ENCODE measurements around the gene TMEM192.
"Not testable (repeated sequence)": the region's sequence is repeated elsewhere in the genome, so short reads cannot be mapped to it uniquely, and the experiment has no call there.

TMEM192 gene

GRCh38 chr4:165094873-165095272 is 17.8 kb downstream of the TMEM192 start:
- no peak for DNase-seq

- DNase-seq, result not testable (repeated sequence)
Measured at GRCh38 chr4:165092187-165092586, 20.5 kb downstream of the TMEM192 start.

GRCh38 chr4:165088366-165088765 is 24.3 kb downstream of the TMEM192 start:
- DNase-seq, result no peak

- no peak for DNase-seq
Measured at GRCh38 chr4:165085946-165086345, 26.7 kb downstream of the TMEM192 start.

- not testable (repeated sequence) for DNase-seq
Measured at GRCh38 chr4:165084787-165085186, 27.9 kb downstream of the TMEM192 start.

GRCh38 chr4:165079476-165079875 is 33.2 kb downstream of the TMEM192 start:
- DNase-seq, result peak in 17 of 51 donors; percentile 1 to 36 (median 9)

GRCh38 chr4:165077034-165077578 is 35.6 kb downstream of the TMEM192 start:
- DNase-seq, result no peak

- DNase-seq, result not testable (repeated sequence)
Measured at GRCh38 chr4:165073346-165073745, 39.3 kb downstream of the TMEM192 start.

- no peak for DNase-seq
Measured at GRCh38 chr4:165070560-165070959, 42.1 kb downstream of the TMEM192 start.

GRCh38 chr4:165060938-165061337 is 51.7 kb downstream of the TMEM192 start:
- no peak for DNase-seq

GRCh38 chr4:165059386-165059785 is 53.3 kb downstream of the TMEM192 start:
- no peak for DNase-seq

- DNase-seq, result peak in 1 of 51 donors; percentile 1
Measured at GRCh38 chr4:165058666-165059065, 54.0 kb downstream of the TMEM192 start.

GRCh38 chr4:165055601-165056000 is 57.1 kb downstream of the TMEM192 start:
- no peak for DNase-seq

- DNase-seq, result no peak
Measured at GRCh38 chr4:165053645-165054044, 59.0 kb downstream of the TMEM192 start, which contains the start of gene TRIM75. TRIM75 (plus strand) TSS chr4:165053866; CDS start chr4:165059148, 5,282 bp downstream.

GRCh38 chr4:165052627-165053026 is 60.0 kb downstream of the TMEM192 start:
- no peak for DNase-seq

GRCh38 chr4:165048170-165048569 is 64.5 kb downstream of the TMEM192 start:
- DNase-seq, result no peak

- DNase-seq, result no peak
Measured at GRCh38 chr4:165031436-165032211, 81.0 kb downstream of the TMEM192 start, which contains the start of gene TRIM60. TRIM60 (plus strand) TSS chr4:165031999; CDS start chr4:165040073, 8,074 bp downstream.

GRCh38 chr4:165027762-165028402 is 84.8 kb downstream of the TMEM192 start:
- peak in 2 of 51 donors; percentile 2 to 18 for DNase-seq

- DNase-seq, result not testable (repeated sequence)
Measured at GRCh38 chr4:165025782-165026181, 86.9 kb downstream of the TMEM192 start.
